A673 (cell line): ENCODE measurements around the gene ANKRD13B. TPM values are rescaled to one million over a fixed set of nuclear protein-coding genes. Genes with fewer than 3 reads are reported as not detected.
"Not testable (repeated sequence)": the region's sequence is repeated elsewhere in the genome, so short reads cannot be mapped to it uniquely, and the experiment has no call there.

ENCODE experiments used
- BruUV-seq: library from RNA; stranded (reverse); fragments of 400-500 nt; replicated peaks from 2 replicates; lab custom pipeline; 2021; lab: Mats Ljungman, UMichigan
- CTCF ChIA-PET: fragments of 300-600 bp; sonication (Branson Sonifier 250); formaldehyde crosslinking; loops from one replicate; lab custom pipeline; 2022; ENCODE audit warnings: antibody characterized with exemption; lab: Charles Lee
- POLR2A ChIA-PET: fragments of 300-600 bp; sonication (Branson Sonifier 250); formaldehyde crosslinking; loops from one replicate; lab custom pipeline; 2022; ENCODE audit warnings: antibody characterized with exemption; ENCODE audit not compliant: low non-redundant PET; lab: Charles Lee
- DNase-seq: peaks from one replicate; pipeline ENCODE4 v3.0.0-alpha.2; 2015; ENCODE audit warnings: low spot score
- H3K27ac ChIP-seq: fragments of 200-600 bp; sonication (generic); 2 replicates; pipeline ENCODE4 v1.5.1; 2016; ENCODE audit warnings: mixed run types, low read depth, mild to moderate bottlenecking, mixed read lengths, antibody characterized with exemption, low read length; ENCODE audit not compliant: poor library complexity, severe bottlenecking
- H3K27me3 ChIP-seq: fragments of 200-600 bp; sonication (generic); replicated peaks from 2 replicates; pipeline ENCODE4 v1.6.1; 2017; ENCODE audit warnings: mixed run types, low read depth, mild to moderate bottlenecking, mixed read lengths, antibody characterized with exemption, low read length; ENCODE audit not compliant: insufficient read depth, poor library complexity
- H3K36me3 ChIP-seq: fragments of 200-600 bp; sonication (generic); 2 replicates; pipeline ENCODE4 v1.6.1; 2016; ENCODE audit warnings: mixed run types, mild to moderate bottlenecking, mixed read lengths, antibody characterized with exemption, low read length; ENCODE audit not compliant: insufficient read depth, poor library complexity, severe bottlenecking
- H3K4me1 ChIP-seq: fragments of 200-600 bp; sonication (generic); 2 replicates; pipeline ENCODE4 v1.6.1; 2017; ENCODE audit warnings: mixed run types, mild to moderate bottlenecking, mixed read lengths, antibody characterized with exemption, low read length; ENCODE audit not compliant: insufficient read depth, poor library complexity, severe bottlenecking
- H3K4me3 ChIP-seq: fragments of 200-600 bp; sonication (generic); 2 replicates; pipeline ENCODE4 v1.5.1; 2016; ENCODE audit warnings: low read depth, mixed run types, mild to moderate bottlenecking, mixed read lengths, low read length; ENCODE audit not compliant: poor library complexity, severe bottlenecking
- H3K9me3 ChIP-seq: fragments of 200-600 bp; sonication (generic); 2 replicates; pipeline ENCODE4 v1.6.1; 2016; ENCODE audit warnings: mixed run types, low read depth, mild to moderate bottlenecking, mixed read lengths, antibody characterized with exemption, low read length; ENCODE audit not compliant: poor library complexity, severe bottlenecking
- EZH2 ChIP-seq: fragments of 200-600 bp; sonication (generic); IDR thresholded peaks from 2 replicates; pipeline ENCODE4 v1.6.1; 2017; ENCODE audit warnings: borderline replicate concordance, low read depth, mild to moderate bottlenecking, mixed read lengths, antibody characterized with exemption, low read length; ENCODE audit not compliant: poor library complexity, severe bottlenecking
- intact Hi-C: fragments of 100-400 bp; cut with micrococcal nuclease; formaldehyde crosslinking; loops from one replicate; pipeline ENCODE4 v1.10.0; 2022; ENCODE audit not compliant: unreplicated experiment
- total RNA-seq: library from RNA; stranded (reverse); gene quantifications from 2 replicates; pipeline ENCODE4 v1.2.3, GENCODE V29; 2021
- TF ChIP-seq, protein P1 (sequence below): fragments of 300-800, 200-600 bp; sonication (generic); conservative IDR thresholded peaks from 2 replicates; pipeline ENCODE4 v1.5.1; 2017; ENCODE audit warnings: low read depth, mild to moderate bottlenecking, antibody characterized with exemption, low read length, moderate library complexity, mixed read lengths

The ANKRD13B gene
- total RNA-seq, 1 experiment from 2014 or later: 81.5 TPM

DNA sequence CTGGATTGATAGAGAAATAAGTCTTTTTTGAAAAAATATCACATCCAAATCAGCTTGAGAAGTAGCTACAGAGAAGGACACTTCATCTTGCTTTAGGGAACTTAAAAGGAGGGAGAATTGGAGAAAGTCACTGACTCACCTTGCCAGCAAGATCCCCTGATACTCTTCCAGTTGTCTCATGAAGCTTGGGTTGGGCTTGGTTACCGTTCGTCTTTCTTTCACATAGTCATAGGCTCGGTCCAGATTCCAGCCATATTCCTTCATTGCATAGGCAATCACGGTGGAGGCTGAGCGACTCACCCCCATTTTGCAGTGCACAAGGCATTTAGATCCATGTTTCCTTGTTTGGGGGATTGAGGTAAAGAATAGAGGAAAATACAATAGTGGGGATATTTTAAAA, 55.1 kb downstream of the ANKRD13B start:
- Histone ChIP-seq H3K4me3 (no peak overlapping the region), H3K27ac (no peak overlapping the region), H3K36me3 (peaks cover 11% of the 10 kb centered on the region), H3K27me3 (no peaks in the 10 kb centered on the region), H3K9me3 (no peaks in the 10 kb centered on the region), H3K4me1 (peaks cover 35% of the 10 kb centered on the region)
- TF ChIP-seq, protein P1, sequence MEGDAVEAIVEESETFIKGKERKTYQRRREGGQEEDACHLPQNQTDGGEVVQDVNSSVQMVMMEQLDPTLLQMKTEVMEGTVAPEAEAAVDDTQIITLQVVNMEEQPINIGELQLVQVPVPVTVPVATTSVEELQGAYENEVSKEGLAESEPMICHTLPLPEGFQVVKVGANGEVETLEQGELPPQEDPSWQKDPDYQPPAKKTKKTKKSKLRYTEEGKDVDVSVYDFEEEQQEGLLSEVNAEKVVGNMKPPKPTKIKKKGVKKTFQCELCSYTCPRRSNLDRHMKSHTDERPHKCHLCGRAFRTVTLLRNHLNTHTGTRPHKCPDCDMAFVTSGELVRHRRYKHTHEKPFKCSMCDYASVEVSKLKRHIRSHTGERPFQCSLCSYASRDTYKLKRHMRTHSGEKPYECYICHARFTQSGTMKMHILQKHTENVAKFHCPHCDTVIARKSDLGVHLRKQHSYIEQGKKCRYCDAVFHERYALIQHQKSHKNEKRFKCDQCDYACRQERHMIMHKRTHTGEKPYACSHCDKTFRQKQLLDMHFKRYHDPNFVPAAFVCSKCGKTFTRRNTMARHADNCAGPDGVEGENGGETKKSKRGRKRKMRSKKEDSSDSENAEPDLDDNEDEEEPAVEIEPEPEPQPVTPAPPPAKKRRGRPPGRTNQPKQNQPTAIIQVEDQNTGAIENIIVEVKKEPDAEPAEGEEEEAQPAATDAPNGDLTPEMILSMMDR: no peak
- TF ChIP-seq EZH2: no peak
- BruUV-seq: no TSS peak
- DNase-seq: no peak
- intact Hi-C loops: no loop called here
- CTCF ChIA-PET: no interaction called here
- POLR2A ChIA-PET: no interaction called here

GRCh38 chr17:29649359-29649758, 56.4 kb downstream of the ANKRD13B start:
- no peak for TF ChIP-seq EZH2
- TF ChIP-seq, protein P1: no peak
- Histone ChIP-seq H3K4me1 (peaks cover 28% of the 10 kb centered on the region), H3K36me3 (peaks cover 12% of the 10 kb centered on the region), H3K27ac (peak overlapping the region; percentile 7), H3K9me3 (no peaks in the 10 kb centered on the region), H3K27me3 (no peaks in the 10 kb centered on the region), H3K4me3 (no peak overlapping the region)
- POLR2A ChIA-PET: no interaction called here
- DNase-seq: no peak
- CTCF ChIA-PET: no interaction called here
- no TSS peak for BruUV-seq
- intact Hi-C loops: no loop called here

- ChIA-PET CTCF (no interaction called here), POLR2A (no interaction called here)
- H3K4me3 ChIP-seq: no peak overlapping the region
- intact Hi-C loops: no loop called here
- DNase-seq: no peak
- TF ChIP-seq, protein P1: no peak
- TF ChIP-seq EZH2: no peak
- H3K27me3 ChIP-seq: no peaks in the 10 kb centered on the region
- H3K27ac ChIP-seq: no peak overlapping the region
- no TSS peak for BruUV-seq
- H3K9me3 ChIP-seq: no peaks in the 10 kb centered on the region
- peaks cover 11% of the 10 kb centered on the region for H3K36me3 ChIP-seq
- peaks cover 28% of the 10 kb centered on the region for H3K4me1 ChIP-seq
These were observed 57.5 kb downstream of the ANKRD13B start for GRCh38 chr17:29650396-29650795.

DNA sequence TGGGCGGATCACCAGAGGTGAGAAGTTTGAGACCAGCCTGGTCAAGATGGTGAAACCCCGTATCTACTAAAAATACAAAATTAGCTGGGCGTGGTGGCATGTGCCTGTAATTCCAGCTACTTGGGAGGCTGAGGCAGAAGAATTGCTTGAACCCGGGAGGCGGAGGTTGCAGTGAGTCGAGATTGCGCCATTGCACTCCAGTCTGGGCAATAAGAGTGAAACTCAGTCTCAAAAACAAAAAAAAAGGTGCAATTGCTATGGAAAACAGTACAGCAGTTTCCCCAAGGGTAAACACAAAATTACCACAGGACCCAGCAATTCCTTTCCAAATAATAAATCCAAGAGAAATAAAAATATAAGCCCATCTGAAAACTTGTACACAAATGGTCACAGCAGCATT, 59.0 kb downstream of the ANKRD13B start:
- CTCF ChIA-PET, H3K4me3 ChIP-seq, H3K9me3 ChIP-seq, H3K27ac ChIP-seq, DNase-seq, POLR2A ChIA-PET, BruUV-seq, H3K27me3 ChIP-seq, intact Hi-C loops: not testable (repeated sequence)
- Histone ChIP-seq H3K4me1 (peaks cover 17% of the 10 kb centered on the region), H3K36me3 (peaks cover 16% of the 10 kb centered on the region)
